ENCODE results near the gene RAMP1. TPM values are rescaled to one million over a fixed set of nuclear protein-coding genes. Genes with fewer than 3 reads are reported as not detected.
"Not testable (repeated sequence)": the region's sequence is repeated elsewhere in the genome, so short reads cannot be mapped to it uniquely, and the experiment has no call there.

RAMP1 gene
- total and polyA plus RNA-seq, 2 donors (not counting 1 experiment from before 2014, with no cell fraction given): 3.3 to 16.0 TPM

- no peaks in the 10 kb centered on the region for H3K9me3 ChIP-seq (ENCODE audit: control insufficient read depth, insufficient read depth, low read depth, low read length)
- DNase-seq (ENCODE audit: low read depth in 2 of 2): peak; percentile 46 to 88
- no peak overlapping the region for H3K4me2 ChIP-seq (ENCODE audit: extremely low read depth, insufficient read depth, low read length)
- H4K20me1 ChIP-seq (ENCODE audit: control insufficient read depth, extremely low read depth, insufficient read depth, low read length): no peaks in the 10 kb centered on the region
- peaks cover 11% of the 10 kb centered on the region for H3K4me1 ChIP-seq (ENCODE audit: control insufficient read depth, extremely low read depth, insufficient read depth, low read length)
- no peaks in the 10 kb centered on the region for H3K36me3 ChIP-seq (ENCODE audit: control insufficient read depth, insufficient read depth, low read length)
- H3K4me3 ChIP-seq (replicated peaks in 1 of 4; ENCODE audit: control extremely low read depth in 1 of 4, insufficient read depth in 1 of 4, low read depth in 3 of 4, low read length in 4 of 4): no peak overlapping the region
- TF ChIP-seq, protein P1, sequence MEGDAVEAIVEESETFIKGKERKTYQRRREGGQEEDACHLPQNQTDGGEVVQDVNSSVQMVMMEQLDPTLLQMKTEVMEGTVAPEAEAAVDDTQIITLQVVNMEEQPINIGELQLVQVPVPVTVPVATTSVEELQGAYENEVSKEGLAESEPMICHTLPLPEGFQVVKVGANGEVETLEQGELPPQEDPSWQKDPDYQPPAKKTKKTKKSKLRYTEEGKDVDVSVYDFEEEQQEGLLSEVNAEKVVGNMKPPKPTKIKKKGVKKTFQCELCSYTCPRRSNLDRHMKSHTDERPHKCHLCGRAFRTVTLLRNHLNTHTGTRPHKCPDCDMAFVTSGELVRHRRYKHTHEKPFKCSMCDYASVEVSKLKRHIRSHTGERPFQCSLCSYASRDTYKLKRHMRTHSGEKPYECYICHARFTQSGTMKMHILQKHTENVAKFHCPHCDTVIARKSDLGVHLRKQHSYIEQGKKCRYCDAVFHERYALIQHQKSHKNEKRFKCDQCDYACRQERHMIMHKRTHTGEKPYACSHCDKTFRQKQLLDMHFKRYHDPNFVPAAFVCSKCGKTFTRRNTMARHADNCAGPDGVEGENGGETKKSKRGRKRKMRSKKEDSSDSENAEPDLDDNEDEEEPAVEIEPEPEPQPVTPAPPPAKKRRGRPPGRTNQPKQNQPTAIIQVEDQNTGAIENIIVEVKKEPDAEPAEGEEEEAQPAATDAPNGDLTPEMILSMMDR (conservative IDR thresholded peaks at IDR 0.05 in 1 of 2, IDR thresholded peaks at IDR 0.05 in 1 of 2; ENCODE audit: low read depth in 1 of 2, low read length in 2 of 2): no peak
- TF ChIP-seq EZH2 (IDR thresholded peaks at IDR 0.05; ENCODE audit: low read length, missing control alignments): no peak
- no peak overlapping the region for H3K9ac ChIP-seq (ENCODE audit: insufficient read depth, low read length)
- H3K27me3 ChIP-seq (ENCODE audit: control insufficient read depth, insufficient read depth, low read length): no peaks in the 10 kb centered on the region
- H3K79me2 ChIP-seq (ENCODE audit: control insufficient read depth, insufficient read depth, low read length): no peaks in the 10 kb centered on the region
- H2AFZ ChIP-seq (ENCODE audit: low read length): no peak overlapping the region
- H3K27ac ChIP-seq (ENCODE audit: insufficient read depth, low read length): no peak overlapping the region
These were observed 6.7 kb downstream of the RAMP1 start for GRCh38 chr2:237866101-237866621.

DNA sequence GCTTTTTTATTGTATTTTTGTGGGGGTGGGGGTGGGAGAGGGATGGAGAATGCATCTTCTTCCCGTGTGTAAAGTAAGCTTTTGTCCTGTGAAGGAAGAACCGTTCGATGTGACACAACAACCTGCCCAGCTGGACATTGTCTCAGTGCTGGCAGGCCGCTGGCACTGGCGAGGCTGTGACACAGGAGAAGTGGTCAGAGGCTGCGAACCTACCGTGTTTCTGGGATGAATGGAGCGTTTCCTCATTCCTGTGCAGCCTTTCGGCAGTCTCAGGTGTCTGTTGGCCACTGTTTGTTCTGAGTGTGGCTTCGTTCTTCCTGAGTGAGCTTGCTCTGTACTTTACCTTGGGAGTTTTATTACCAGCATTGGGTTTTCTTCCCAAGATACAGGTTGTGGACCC, 8.0 kb downstream of the RAMP1 start:
- H3K4me2 ChIP-seq (ENCODE audit: extremely low read depth, insufficient read depth, low read length): no peak overlapping the region
- no peaks in the 10 kb centered on the region for H3K27me3 ChIP-seq (ENCODE audit: control insufficient read depth, insufficient read depth, low read length)
- DNase-seq (ENCODE audit: low read depth in 2 of 2): no peak
- TF ChIP-seq, protein P1 (conservative IDR thresholded peaks at IDR 0.05 in 1 of 2, IDR thresholded peaks at IDR 0.05 in 1 of 2; ENCODE audit: low read depth in 1 of 2, low read length in 2 of 2): no peak
- TF ChIP-seq EZH2 (IDR thresholded peaks at IDR 0.05; ENCODE audit: low read length, missing control alignments): no peak
- no peaks in the 10 kb centered on the region for H4K20me1 ChIP-seq (ENCODE audit: control insufficient read depth, extremely low read depth, insufficient read depth, low read length)
- no peaks in the 10 kb centered on the region for H3K9me3 ChIP-seq (ENCODE audit: control insufficient read depth, insufficient read depth, low read depth, low read length)
- H3K4me3 ChIP-seq (replicated peaks in 1 of 4; ENCODE audit: control extremely low read depth in 1 of 4, insufficient read depth in 1 of 4, low read depth in 3 of 4, low read length in 4 of 4): no peak overlapping the region
- peaks cover 11% of the 10 kb centered on the region for H3K4me1 ChIP-seq (ENCODE audit: control insufficient read depth, extremely low read depth, insufficient read depth, low read length)
- no peak overlapping the region for H3K9ac ChIP-seq (ENCODE audit: insufficient read depth, low read length)
- H3K79me2 ChIP-seq (ENCODE audit: control insufficient read depth, insufficient read depth, low read length): no peaks in the 10 kb centered on the region
- no peak overlapping the region for H2AFZ ChIP-seq (ENCODE audit: low read length)
- H3K27ac ChIP-seq (ENCODE audit: insufficient read depth, low read length): no peak overlapping the region
- no peaks in the 10 kb centered on the region for H3K36me3 ChIP-seq (ENCODE audit: control insufficient read depth, insufficient read depth, low read length)

GRCh38 chr2:237868074-237868473, 8.7 kb downstream of the RAMP1 start:
- not testable (repeated sequence) for H3K9ac ChIP-seq (ENCODE audit: insufficient read depth, low read length); H2AFZ ChIP-seq (ENCODE audit: low read length); H4K20me1 ChIP-seq (ENCODE audit: control insufficient read depth, extremely low read depth, insufficient read depth, low read length); H3K27me3 ChIP-seq (ENCODE audit: control insufficient read depth, insufficient read depth, low read length); H3K27ac ChIP-seq (ENCODE audit: insufficient read depth, low read length); DNase-seq (ENCODE audit: low read depth in 2 of 2); H3K36me3 ChIP-seq (ENCODE audit: control insufficient read depth, insufficient read depth, low read length); H3K9me3 ChIP-seq (ENCODE audit: control insufficient read depth, insufficient read depth, low read depth, low read length); H3K4me3 ChIP-seq (replicated peaks in 1 of 4; ENCODE audit: control extremely low read depth in 1 of 4, insufficient read depth in 1 of 4, low read depth in 3 of 4, low read length in 4 of 4); H3K79me2 ChIP-seq (ENCODE audit: control insufficient read depth, insufficient read depth, low read length); H3K4me2 ChIP-seq (ENCODE audit: extremely low read depth, insufficient read depth, low read length)
- H3K4me1 ChIP-seq (ENCODE audit: control insufficient read depth, extremely low read depth, insufficient read depth, low read length): peaks cover 11% of the 10 kb centered on the region

All from fibroblast of lung (primary cell).